ENCODE data around the gene LRRC46. TPM values are rescaled to one million over a fixed set of nuclear protein-coding genes. Genes with fewer than 3 reads are reported as not detected.
A peak's percentile ranks its signal among the peaks of the same experiment; 100 is the strongest.

Gene LRRC46
- total RNA-seq, 1 experiment from 2014 or later: 0.39 TPM

DNA sequence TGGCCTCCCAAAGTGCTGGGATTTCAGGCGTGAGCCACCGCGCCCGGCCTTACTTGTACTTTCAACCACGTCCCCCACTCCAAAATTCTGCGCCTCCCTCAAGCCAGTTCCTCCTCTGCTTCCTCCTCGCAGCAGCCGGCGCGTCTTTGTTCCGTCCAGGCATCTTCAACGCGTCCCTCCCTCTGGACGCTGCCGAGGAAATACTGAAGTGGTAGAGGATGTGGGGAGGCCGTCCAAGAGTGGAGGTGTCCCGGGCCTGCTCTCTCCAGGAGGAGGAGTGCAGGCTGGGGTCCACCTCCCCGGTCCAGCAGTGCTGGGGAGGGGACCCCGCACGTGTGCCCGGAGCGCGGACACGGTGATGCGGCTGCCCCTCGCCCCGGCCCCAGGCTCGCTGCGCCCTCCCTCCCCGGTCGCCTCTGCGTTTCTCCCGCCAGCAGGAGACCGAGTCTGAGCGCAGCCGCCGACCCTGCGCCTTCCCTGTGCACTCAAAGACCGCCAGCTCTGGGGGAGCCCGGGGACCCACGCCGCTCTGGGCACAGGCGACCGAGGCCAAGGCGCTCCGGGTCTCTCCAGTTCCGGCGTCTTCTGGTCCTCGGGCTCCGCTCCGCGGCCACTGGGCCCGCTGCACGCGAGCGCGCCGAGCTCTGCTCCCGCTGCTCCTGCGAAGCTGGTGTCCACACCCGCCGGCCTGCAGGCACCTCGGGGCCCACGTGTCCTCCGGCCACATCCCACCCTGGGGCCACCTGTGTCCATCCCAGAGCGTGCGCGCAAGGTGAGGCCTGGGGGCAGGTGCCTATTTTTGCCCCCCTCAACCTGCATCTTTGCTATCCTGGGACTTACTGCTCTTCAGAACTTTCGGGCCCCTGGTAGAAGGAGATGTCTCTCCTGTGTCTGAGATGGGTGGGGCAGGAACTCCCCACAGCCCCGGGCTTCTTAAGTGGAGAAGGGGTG, 41.6 kb upstream of the LRRC46 start:
- ATAC-seq (peak; percentile 90), DNase-seq (ENCODE audit: low spot score) (peak; percentile 73)
- ChIA-PET CTCF (interaction anchor here (0.6 to 1.6 kb wide), 21 partner anchors 8 to 181 kb away, joined by 3 to 8 read pairs (median 4); partner anchors contain the start of genes CDK5RAP3, LRRC46, MRPL10 and OSBPL7), POLR2A (interaction anchor here (0.6 to 0.8 kb wide), 3 partner anchors 12 to 1519 kb away, joined by 3 to 12 read pairs (median 4); no protein-coding TSS in a partner anchor)
- H3K4me1 Mint-ChIP-seq: peaks cover 7% of the 10 kb centered on the region; the same call in 1 of the 2 replicates
- H3K27ac Mint-ChIP-seq: no peak overlapping the region
- H3K36me3 Mint-ChIP-seq: no peaks in the 10 kb centered on the region
- H3K4me3 Mint-ChIP-seq: peak overlapping the region; percentile 82
- H3K27me3 Mint-ChIP-seq (ENCODE audit: low read depth): peaks cover 87% of the 10 kb centered on the region
- H3K9me3 Mint-ChIP-seq: no peaks in the 10 kb centered on the region
- TF ChIP-seq TP53 (CRISPR knock-in tag; IDR thresholded peaks at IDR 0.05): peak; percentile 83; the same call in 1 of the 2 replicates
- 0 out of 2 replicates have a peak, but pooled peaks have one; percentile 70 for TF ChIP-seq RELA (CRISPR knock-in tag; IDR thresholded peaks at IDR 0.05; ENCODE audit: borderline replicate concordance)
- TF ChIP-seq, protein P1, sequence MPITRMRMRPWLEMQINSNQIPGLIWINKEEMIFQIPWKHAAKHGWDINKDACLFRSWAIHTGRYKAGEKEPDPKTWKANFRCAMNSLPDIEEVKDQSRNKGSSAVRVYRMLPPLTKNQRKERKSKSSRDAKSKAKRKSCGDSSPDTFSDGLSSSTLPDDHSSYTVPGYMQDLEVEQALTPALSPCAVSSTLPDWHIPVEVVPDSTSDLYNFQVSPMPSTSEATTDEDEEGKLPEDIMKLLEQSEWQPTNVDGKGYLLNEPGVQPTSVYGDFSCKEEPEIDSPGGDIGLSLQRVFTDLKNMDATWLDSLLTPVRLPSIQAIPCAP (CRISPR knock-in tag; IDR thresholded peaks at IDR 0.05): peak; percentile 73; the same call in 1 of the 2 replicates
- 0 out of 2 replicates have a peak, but pooled peaks have one; percentile 53 for TF ChIP-seq NR3C1 (CRISPR knock-in tag; conservative IDR thresholded peaks at IDR 0.05; ENCODE audit: low read depth)
- TF ChIP-seq, protein P2, sequence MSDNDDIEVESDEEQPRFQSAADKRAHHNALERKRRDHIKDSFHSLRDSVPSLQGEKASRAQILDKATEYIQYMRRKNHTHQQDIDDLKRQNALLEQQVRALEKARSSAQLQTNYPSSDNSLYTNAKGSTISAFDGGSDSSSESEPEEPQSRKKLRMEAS (CRISPR knock-in tag; IDR thresholded peaks at IDR 0.05): peak; percentile 86
- peak; percentile 66; the same call in 1 of the 2 replicates for TF ChIP-seq FOXP1 (CRISPR knock-in tag; IDR thresholded peaks at IDR 0.05; ENCODE audit: borderline replicate concordance)
- TF ChIP-seq, protein P3, sequence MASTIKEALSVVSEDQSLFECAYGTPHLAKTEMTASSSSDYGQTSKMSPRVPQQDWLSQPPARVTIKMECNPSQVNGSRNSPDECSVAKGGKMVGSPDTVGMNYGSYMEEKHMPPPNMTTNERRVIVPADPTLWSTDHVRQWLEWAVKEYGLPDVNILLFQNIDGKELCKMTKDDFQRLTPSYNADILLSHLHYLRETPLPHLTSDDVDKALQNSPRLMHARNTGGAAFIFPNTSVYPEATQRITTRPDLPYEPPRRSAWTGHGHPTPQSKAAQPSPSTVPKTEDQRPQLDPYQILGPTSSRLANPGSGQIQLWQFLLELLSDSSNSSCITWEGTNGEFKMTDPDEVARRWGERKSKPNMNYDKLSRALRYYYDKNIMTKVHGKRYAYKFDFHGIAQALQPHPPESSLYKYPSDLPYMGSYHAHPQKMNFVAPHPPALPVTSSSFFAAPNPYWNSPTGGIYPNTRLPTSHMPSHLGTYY (CRISPR knock-in tag; IDR thresholded peaks at IDR 0.05): 0 out of 2 replicates have a peak, but pooled peaks have one; percentile 53
- TF ChIP-seq ZNF121 (CRISPR knock-in tag; IDR thresholded peaks at IDR 0.05): no peak
- TF ChIP-seq SMAD3 (CRISPR knock-in tag; IDR thresholded peaks at IDR 0.05; ENCODE audit: borderline replicate concordance): no peak
- TF ChIP-seq, protein P4, sequence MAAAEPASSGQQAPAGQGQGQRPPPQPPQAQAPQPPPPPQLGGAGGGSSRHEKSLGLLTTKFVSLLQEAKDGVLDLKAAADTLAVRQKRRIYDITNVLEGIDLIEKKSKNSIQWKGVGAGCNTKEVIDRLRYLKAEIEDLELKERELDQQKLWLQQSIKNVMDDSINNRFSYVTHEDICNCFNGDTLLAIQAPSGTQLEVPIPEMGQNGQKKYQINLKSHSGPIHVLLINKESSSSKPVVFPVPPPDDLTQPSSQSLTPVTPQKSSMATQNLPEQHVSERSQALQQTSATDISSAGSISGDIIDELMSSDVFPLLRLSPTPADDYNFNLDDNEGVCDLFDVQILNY (CRISPR knock-in tag; IDR thresholded peaks at IDR 0.05): peak; percentile 43; the same call in 1 of the 2 replicates
- 0 out of 2 replicates have a peak, but pooled peaks have one; percentile 26 for TF ChIP-seq ZNF423 (CRISPR knock-in tag; IDR thresholded peaks at IDR 0.05)
- TF ChIP-seq, protein P5, sequence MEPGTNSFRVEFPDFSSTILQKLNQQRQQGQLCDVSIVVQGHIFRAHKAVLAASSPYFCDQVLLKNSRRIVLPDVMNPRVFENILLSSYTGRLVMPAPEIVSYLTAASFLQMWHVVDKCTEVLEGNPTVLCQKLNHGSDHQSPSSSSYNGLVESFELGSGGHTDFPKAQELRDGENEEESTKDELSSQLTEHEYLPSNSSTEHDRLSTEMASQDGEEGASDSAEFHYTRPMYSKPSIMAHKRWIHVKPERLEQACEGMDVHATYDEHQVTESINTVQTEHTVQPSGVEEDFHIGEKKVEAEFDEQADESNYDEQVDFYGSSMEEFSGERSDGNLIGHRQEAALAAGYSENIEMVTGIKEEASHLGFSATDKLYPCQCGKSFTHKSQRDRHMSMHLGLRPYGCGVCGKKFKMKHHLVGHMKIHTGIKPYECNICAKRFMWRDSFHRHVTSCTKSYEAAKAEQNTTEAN (CRISPR knock-in tag; IDR thresholded peaks at IDR 0.05): 0 out of 2 replicates have a peak, but pooled peaks have one; percentile 49
- no peak for TF ChIP-seq GTF2I (CRISPR knock-in tag; conservative IDR thresholded peaks at IDR 0.05)
- TF ChIP-seq, protein P6, sequence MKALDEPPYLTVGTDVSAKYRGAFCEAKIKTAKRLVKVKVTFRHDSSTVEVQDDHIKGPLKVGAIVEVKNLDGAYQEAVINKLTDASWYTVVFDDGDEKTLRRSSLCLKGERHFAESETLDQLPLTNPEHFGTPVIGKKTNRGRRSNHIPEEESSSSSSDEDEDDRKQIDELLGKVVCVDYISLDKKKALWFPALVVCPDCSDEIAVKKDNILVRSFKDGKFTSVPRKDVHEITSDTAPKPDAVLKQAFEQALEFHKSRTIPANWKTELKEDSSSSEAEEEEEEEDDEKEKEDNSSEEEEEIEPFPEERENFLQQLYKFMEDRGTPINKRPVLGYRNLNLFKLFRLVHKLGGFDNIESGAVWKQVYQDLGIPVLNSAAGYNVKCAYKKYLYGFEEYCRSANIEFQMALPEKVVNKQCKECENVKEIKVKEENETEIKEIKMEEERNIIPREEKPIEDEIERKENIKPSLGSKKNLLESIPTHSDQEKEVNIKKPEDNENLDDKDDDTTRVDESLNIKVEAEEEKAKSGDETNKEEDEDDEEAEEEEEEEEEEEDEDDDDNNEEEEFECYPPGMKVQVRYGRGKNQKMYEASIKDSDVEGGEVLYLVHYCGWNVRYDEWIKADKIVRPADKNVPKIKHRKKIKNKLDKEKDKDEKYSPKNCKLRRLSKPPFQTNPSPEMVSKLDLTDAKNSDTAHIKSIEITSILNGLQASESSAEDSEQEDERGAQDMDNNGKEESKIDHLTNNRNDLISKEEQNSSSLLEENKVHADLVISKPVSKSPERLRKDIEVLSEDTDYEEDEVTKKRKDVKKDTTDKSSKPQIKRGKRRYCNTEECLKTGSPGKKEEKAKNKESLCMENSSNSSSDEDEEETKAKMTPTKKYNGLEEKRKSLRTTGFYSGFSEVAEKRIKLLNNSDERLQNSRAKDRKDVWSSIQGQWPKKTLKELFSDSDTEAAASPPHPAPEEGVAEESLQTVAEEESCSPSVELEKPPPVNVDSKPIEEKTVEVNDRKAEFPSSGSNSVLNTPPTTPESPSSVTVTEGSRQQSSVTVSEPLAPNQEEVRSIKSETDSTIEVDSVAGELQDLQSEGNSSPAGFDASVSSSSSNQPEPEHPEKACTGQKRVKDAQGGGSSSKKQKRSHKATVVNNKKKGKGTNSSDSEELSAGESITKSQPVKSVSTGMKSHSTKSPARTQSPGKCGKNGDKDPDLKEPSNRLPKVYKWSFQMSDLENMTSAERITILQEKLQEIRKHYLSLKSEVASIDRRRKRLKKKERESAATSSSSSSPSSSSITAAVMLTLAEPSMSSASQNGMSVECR (CRISPR knock-in tag; IDR thresholded peaks at IDR 0.05; ENCODE audit: borderline replicate concordance): no peak
- TF ChIP-seq, protein P7, sequence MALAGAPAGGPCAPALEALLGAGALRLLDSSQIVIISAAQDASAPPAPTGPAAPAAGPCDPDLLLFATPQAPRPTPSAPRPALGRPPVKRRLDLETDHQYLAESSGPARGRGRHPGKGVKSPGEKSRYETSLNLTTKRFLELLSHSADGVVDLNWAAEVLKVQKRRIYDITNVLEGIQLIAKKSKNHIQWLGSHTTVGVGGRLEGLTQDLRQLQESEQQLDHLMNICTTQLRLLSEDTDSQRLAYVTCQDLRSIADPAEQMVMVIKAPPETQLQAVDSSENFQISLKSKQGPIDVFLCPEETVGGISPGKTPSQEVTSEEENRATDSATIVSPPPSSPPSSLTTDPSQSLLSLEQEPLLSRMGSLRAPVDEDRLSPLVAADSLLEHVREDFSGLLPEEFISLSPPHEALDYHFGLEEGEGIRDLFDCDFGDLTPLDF (CRISPR knock-in tag; IDR thresholded peaks at IDR 0.05): no peak; the same call in 1 of the 2 replicates
- TF ChIP-seq ATF1 (CRISPR knock-in tag; IDR thresholded peaks at IDR 0.05): no peak
- peak; percentile 59; the same call in 1 of the 2 replicates for TF ChIP-seq ETV6 (CRISPR knock-in tag; IDR thresholded peaks at IDR 0.05)
- TF ChIP-seq, protein P8, sequence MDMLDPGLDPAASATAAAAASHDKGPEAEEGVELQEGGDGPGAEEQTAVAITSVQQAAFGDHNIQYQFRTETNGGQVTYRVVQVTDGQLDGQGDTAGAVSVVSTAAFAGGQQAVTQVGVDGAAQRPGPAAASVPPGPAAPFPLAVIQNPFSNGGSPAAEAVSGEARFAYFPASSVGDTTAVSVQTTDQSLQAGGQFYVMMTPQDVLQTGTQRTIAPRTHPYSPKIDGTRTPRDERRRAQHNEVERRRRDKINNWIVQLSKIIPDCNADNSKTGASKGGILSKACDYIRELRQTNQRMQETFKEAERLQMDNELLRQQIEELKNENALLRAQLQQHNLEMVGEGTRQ (CRISPR knock-in tag; IDR thresholded peaks at IDR 0.05): peak; percentile 63
- 0 out of 2 replicates have a peak, but pooled peaks have one; percentile 6 for TF ChIP-seq TEAD1 (CRISPR knock-in tag; IDR thresholded peaks at IDR 0.05)
- TF ChIP-seq, protein P9, sequence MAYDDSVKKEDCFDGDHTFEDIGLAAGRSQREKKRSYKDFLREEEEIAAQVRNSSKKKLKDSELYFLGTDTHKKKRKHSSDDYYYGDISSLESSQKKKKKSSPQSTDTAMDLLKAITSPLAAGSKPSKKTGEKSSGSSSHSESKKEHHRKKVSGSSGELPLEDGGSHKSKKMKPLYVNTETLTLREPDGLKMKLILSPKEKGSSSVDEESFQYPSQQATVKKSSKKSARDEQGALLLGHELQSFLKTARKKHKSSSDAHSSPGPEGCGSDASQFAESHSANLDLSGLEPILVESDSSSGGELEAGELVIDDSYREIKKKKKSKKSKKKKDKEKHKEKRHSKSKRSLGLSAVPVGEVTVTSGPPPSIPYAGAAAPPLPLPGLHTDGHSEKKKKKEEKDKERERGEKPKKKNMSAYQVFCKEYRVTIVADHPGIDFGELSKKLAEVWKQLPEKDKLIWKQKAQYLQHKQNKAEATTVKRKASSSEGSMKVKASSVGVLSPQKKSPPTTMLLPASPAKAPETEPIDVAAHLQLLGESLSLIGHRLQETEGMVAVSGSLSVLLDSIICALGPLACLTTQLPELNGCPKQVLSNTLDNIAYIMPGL (CRISPR knock-in tag; IDR thresholded peaks at IDR 0.05): peak; percentile 94
